Naive B cell (primary cell): Measurements from ENCODE around the gene ATP6V1G2. TPM values are rescaled to one million over a fixed set of nuclear protein-coding genes. Genes with fewer than 3 reads are reported as not detected.
"Not testable (repeated sequence)": the region's sequence is repeated elsewhere in the genome, so short reads cannot be mapped to it uniquely, and the experiment has no call there.

Source experiments
- ATAC-seq, 2 donors: fragments of 150-1000 bp; cut with Tn5 transposase; 2 replicates each; pipeline ENCODE4 v1.10.0; 2021; ENCODE audit warnings: low read depth in 2 of 2, mild to moderate bottlenecking in 2 of 2, moderate library complexity in 2 of 2
- DNase-seq: peaks from one replicate; pipeline ENCODE4 v3.0.0; 2022
- H3K27ac Mint-ChIP-seq, 6 donors: one replicate each; pipeline ENCODE4 v1.8.0; 2020 to 2022; ENCODE audit warnings: mild to moderate bottlenecking in 6 of 6, mixed read lengths in 6 of 6, moderate library complexity in 5 of 6, inconsistent platforms in 2 of 6
- H3K27me3 Mint-ChIP-seq, 3 donors: one replicate each; pipeline ENCODE4 v1.8.0; 2021 to 2022; ENCODE audit warnings: mixed read lengths in 3 of 3, mild to moderate bottlenecking in 1 of 3
- H3K36me3 Mint-ChIP-seq, 2 donors: one replicate each; pipeline ENCODE4 v1.8.0; 2020 to 2022; ENCODE audit warnings: mixed read lengths in 2 of 2, inconsistent platforms in 1 of 2, mild to moderate bottlenecking in 1 of 2
- H3K4me1 Mint-ChIP-seq, 3 donors: one replicate each; pipeline ENCODE4 v1.8.0; 2020 to 2022; ENCODE audit warnings: mixed read lengths in 3 of 3, inconsistent platforms in 1 of 3, mild to moderate bottlenecking in 1 of 3, moderate library complexity in 1 of 3
- H3K4me3 Mint-ChIP-seq, 8 donors: one replicate each; pipeline ENCODE4 v1.8.0; 2020 to 2022; ENCODE audit warnings: mild to moderate bottlenecking in 8 of 8, mixed read lengths in 8 of 8, moderate library complexity in 8 of 8, inconsistent platforms in 2 of 8
- H3K9me3 Mint-ChIP-seq, 7 donors: one replicate each; pipeline ENCODE4 v1.8.0; 2020 to 2022; ENCODE audit warnings: mixed read lengths in 7 of 7, mild to moderate bottlenecking in 5 of 7, inconsistent platforms in 2 of 7, moderate library complexity in 1 of 7
- polyA plus RNA-seq, 6 donors: library from polyadenylated mRNA; unstranded; fragments of 300-500 nt; fragmentation: Illumina TruSeq; gene quantifications; one replicate each; pipeline ENCODE4 v1.2.3, GENCODE V29; 2021; ENCODE audit warnings: low read depth in 6 of 6

Gene ATP6V1G2
- polyA plus RNA-seq, 6 donors from 2014 or later = 0.67 to 0.69 TPM; not detected in 4

DNA sequence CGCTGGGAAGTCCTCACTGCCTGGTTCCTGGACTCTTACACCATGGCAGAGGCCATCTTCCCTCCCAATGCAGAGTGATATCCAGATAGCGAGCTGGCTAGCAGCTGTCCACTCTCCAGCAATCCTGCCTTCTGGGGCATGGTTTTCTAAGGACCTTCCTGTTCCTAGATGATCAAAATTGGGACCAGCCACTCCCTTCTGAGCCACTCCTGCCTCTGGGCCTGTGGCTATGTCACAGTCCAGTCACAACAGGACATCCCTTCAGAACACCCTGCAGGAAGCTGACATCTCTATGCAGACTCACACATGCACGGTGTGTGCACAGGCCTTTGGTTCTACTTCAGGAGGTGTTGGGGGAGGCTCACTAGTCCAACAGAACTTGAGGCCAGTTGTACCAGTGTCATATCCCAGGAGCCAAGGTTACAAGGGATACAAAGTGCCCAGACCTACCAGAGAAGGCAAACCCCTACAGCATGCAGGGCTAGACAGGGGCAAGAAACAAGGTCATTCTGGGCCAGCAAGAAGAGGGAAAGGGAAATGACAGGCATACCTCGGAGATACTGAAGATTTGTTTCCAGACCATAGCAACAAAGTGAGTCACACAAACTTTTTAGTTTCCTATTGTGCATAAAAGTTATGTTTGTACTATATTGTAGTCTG is 20.3 kb downstream of the ATP6V1G2 start:
- no peak for ATAC-seq
- Mint-ChIP-seq H3K4me3 (peak overlapping the region in 1 of 8 donors; percentile 57), H3K27ac (peak overlapping the region in 2 of 6 donors; percentile 27 to 83), H3K27me3 (no peaks in the 10 kb centered on the region), H3K36me3 (peaks cover 6 to 11% of the 10 kb centered on the region in 2 donors), H3K9me3 (no peaks in the 10 kb centered on the region), H3K4me1 (peaks cover 0 to 7% (median 5%) of the 10 kb centered on the region in 3 donors)
- DNase-seq = no peak

DNA sequence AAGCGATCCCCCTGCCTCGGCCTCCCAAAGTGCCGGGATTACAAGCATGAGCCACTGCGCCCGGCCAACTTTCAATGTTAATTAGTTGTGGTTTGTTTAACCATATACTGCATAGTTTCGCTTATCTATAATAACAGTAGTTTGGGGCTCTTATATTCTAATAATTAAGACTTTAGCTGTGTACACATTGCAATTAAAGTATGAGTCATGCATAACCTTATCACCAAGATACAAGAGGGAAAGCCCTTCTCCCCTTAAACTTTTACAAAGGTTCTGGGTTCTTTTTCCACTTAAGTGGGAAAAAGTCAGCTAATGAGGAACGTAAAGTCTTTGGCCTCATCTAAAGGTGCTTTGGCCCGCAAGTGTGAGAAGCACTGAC is 20.9 kb downstream of the ATP6V1G2 start:
- DNase-seq = no peak
- ATAC-seq = no peak
- Mint-ChIP-seq H3K4me1 (peaks cover 0 to 5% (median 1%) of the 10 kb centered on the region in 3 donors), H3K9me3 (no peaks in the 10 kb centered on the region), H3K27me3 (no peaks in the 10 kb centered on the region), H3K27ac (peak overlapping the region in 1 of 6 donors; percentile 27), H3K4me3 (no peak overlapping the region), H3K36me3 (peaks cover 4 to 6% of the 10 kb centered on the region in 2 donors)

DNA sequence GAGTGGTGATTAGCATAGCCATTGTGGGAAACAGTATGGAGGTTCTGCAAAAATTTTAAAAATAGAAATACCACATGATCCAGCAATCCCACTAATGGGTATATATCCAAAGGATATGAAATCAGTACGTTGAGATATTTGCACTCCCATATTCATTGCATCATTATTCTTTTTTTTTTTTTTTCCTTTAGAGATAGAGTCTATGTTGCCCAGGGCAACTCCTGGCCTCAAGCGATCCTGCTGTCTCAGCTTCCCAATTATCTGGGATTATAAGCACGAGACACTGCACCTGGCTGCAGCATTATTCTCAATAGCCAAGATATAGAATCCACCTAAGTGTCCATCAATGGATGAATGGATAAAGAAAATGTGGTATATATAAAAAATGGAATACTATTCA is 24.6 kb downstream of the ATP6V1G2 start:
- DNase-seq = no peak
- H3K27ac Mint-ChIP-seq = no peak overlapping the region
- H3K4me1 Mint-ChIP-seq = no peaks in the 10 kb centered on the region
- no peak overlapping the region for H3K4me3 Mint-ChIP-seq
- H3K27me3 Mint-ChIP-seq = no peaks in the 10 kb centered on the region
- no peak for ATAC-seq
- H3K36me3 Mint-ChIP-seq = no peaks in the 10 kb centered on the region
- no peaks in the 10 kb centered on the region for H3K9me3 Mint-ChIP-seq

DNA sequence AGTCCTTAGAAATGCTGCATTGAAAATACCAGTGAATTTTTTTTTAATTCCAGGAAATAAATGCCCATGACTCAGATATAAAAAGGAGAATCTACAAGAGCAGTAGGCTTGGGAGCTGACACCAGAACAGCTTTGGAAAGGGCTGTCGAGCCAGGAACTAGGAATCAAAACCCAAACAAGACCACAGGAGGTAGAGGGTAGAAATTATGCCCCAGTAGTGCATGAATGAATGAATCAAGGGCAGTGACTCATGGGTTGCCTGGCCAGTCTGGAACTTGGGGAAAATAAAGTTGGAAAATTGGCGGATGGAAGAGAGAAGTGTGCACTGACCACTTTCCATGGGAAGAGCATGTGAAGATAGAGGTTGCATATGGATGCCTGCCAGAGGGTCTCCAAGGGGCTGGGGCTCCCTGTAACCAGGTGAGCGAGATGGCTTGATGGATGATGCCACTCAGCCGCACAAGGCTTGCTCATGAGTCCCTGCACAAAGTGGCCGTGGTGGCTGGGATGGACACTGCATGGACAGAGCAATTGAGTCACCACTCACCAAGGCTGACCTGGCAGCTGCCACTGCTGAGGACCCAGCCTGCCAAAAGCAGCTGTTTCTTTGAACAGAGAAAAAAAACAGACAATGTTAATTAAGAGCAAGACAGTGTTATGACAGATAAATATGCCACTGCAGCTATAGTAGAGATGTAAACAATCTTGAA is 32.8 kb downstream of the ATP6V1G2 start:
- no peaks in the 10 kb centered on the region for H3K9me3 Mint-ChIP-seq
- ATAC-seq (no peak), DNase-seq (no peak)
- H3K27ac Mint-ChIP-seq = peak overlapping the region in 1 of 6 donors; percentile 89
- H3K27me3 Mint-ChIP-seq = peaks cover 0 to 8% (median 5%) of the 10 kb centered on the region in 3 donors
- H3K4me3 Mint-ChIP-seq = no peak overlapping the region
- H3K4me1 Mint-ChIP-seq = peaks cover 0 to 9% (median 0%) of the 10 kb centered on the region in 3 donors
- peaks cover 0 to 8% of the 10 kb centered on the region in 2 donors for H3K36me3 Mint-ChIP-seq

DNA sequence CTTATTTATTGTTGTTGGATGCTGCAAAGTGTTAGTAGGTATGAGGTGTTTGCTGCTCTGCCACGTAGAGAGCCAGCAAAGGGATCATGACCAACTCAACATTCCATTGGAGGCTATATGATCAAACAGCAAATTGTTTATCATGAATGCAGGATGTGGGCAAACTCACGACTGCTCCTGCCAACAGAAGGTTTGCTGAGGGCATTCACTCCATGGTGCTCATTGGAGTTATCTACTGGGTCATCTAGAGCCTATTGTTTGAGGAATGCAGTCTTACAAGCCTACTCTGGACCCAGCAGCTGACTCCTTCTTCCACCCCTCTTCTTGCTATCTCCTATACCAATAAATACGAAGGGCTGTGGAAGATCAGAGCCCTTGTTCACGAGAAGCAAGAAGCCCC is 36.4 kb downstream of the ATP6V1G2 start:
- Mint-ChIP-seq H3K27me3 (no peaks in the 10 kb centered on the region), H3K4me3 (no peak overlapping the region), H3K4me1 (peaks cover 4 to 8% (median 7%) of the 10 kb centered on the region in 3 donors), H3K36me3 (peaks cover 0 to 8% of the 10 kb centered on the region in 2 donors), H3K9me3 (no peaks in the 10 kb centered on the region), H3K27ac (no peak overlapping the region)
- ATAC-seq (no peak), DNase-seq (no peak)

DNA sequence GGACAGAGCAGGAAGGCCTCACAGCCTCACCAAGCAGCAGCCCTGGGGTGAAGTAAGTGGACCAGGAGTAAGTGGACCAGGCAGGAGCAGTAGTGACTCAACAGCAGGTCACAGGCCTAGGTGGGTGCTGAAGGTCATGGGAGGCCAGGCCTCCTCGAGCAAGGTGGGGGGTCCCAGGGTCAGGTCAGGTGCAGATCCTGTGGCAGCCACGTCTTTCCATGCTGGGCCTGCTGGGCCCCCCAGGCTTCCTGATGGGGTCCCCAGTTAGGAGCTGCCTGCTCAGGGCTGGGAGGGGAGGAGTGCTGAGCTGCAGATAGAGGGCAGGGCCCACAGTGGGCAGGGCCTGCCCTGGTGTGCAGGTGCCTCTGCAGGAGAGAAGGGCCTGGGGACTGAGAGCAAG is 37.4 kb downstream of the ATP6V1G2 start:
- not testable (repeated sequence) for DNase-seq, H3K9me3 Mint-ChIP-seq, ATAC-seq, H3K4me3 Mint-ChIP-seq, H3K36me3 Mint-ChIP-seq, H3K27me3 Mint-ChIP-seq
- Mint-ChIP-seq H3K4me1 (peaks cover 9 to 11% (median 11%) of the 10 kb centered on the region in 3 donors), H3K27ac (peak overlapping the region in 2 of 6 donors; percentile 23 to 69)

DNA sequence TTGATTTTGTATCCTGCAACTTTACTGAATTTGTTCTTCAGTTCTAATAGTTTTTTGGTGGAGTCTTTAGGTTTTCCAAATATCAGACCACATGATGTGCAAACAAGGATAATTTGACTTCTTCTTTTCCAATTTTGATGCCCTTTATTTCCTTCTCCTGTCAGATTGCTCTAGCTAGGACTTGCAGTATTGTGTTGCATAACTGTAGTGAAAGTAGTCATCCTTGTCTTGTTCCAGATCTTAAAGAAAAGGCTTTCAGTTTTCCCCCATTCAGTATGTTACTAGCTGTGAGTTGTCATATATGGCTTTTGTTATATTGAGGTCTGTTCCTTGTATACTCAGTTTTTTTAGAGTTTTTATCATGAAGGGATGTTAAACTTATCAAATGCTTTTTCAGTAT is 43.8 kb downstream of the ATP6V1G2 start:
- no peaks in the 10 kb centered on the region for H3K36me3 Mint-ChIP-seq
- H3K4me1 Mint-ChIP-seq = peaks cover 49 to 73% (median 66%) of the 10 kb centered on the region in 3 donors
- peak overlapping the region in 1 of 6 donors; percentile 30 for H3K27ac Mint-ChIP-seq
- H3K4me3 Mint-ChIP-seq = peak overlapping the region in 1 of 8 donors; percentile 18
- no peaks in the 10 kb centered on the region for H3K27me3 Mint-ChIP-seq
- DNase-seq (no peak), ATAC-seq (no peak)
- H3K9me3 Mint-ChIP-seq = no peaks in the 10 kb centered on the region

DNA sequence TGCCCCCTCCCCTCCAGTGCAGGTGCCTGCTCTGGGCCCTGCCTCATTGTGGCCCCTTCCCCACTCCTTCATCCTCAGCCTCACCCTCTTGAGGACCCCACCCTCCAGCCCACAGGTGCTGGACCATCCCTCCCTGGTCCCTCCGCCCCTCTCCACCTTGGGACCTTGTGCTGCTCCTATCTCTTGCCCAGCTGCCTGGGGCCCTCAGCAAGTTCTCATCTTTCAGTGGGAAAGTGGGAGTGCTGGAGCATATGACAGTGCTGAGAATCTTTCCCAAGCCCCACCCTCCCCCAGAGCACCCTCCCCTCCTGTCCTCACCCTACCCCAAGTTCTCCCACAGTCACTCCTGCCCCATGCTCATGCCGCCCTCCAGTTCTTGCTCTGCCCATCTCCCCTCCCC is 46.8 kb downstream of the ATP6V1G2 start:
- ATAC-seq, DNase-seq, H3K27me3 Mint-ChIP-seq, H3K9me3 Mint-ChIP-seq, H3K36me3 Mint-ChIP-seq: not testable (repeated sequence)
- Mint-ChIP-seq H3K27ac (peak overlapping the region in 1 of 6 donors; percentile 34), H3K4me3 (peak overlapping the region in 6 of 8 donors; percentile 25 to 97 (median 69)), H3K4me1 (peaks cover 63 to 86% (median 81%) of the 10 kb centered on the region in 3 donors)

DNA sequence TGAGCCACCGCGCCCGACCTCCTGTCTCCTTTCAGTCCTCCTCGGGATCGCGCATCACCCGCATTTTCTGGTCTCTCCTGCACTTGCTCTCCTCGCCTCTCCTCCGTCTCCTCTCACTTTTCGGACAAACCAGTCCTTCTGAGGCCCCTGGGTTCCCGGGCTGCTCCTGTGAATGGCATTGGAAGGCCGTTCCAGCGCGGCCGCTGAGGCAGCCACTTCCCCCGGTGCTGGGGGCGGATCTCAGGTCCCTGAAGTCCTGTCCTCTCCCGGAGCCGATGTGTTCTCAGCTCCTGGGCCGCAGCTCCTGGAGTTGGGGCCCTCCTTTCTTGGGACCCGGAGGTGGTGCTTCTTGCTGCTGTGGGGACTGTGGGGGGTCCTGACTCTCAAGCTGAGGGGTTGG is 47.7 kb downstream of the ATP6V1G2 start:
- DNase-seq (no peak), ATAC-seq (no peak)
- peak overlapping the region in 5 of 6 donors; percentile 16 to 97 (median 39) for H3K27ac Mint-ChIP-seq
- no peaks in the 10 kb centered on the region for H3K9me3 Mint-ChIP-seq
- no peaks in the 10 kb centered on the region for H3K27me3 Mint-ChIP-seq
- peak overlapping the region; percentile 88 to 99 (median 94) for H3K4me3 Mint-ChIP-seq
- H3K4me1 Mint-ChIP-seq = peaks cover 65 to 88% (median 80%) of the 10 kb centered on the region in 3 donors
- no peaks in the 10 kb centered on the region for H3K36me3 Mint-ChIP-seq

DNA sequence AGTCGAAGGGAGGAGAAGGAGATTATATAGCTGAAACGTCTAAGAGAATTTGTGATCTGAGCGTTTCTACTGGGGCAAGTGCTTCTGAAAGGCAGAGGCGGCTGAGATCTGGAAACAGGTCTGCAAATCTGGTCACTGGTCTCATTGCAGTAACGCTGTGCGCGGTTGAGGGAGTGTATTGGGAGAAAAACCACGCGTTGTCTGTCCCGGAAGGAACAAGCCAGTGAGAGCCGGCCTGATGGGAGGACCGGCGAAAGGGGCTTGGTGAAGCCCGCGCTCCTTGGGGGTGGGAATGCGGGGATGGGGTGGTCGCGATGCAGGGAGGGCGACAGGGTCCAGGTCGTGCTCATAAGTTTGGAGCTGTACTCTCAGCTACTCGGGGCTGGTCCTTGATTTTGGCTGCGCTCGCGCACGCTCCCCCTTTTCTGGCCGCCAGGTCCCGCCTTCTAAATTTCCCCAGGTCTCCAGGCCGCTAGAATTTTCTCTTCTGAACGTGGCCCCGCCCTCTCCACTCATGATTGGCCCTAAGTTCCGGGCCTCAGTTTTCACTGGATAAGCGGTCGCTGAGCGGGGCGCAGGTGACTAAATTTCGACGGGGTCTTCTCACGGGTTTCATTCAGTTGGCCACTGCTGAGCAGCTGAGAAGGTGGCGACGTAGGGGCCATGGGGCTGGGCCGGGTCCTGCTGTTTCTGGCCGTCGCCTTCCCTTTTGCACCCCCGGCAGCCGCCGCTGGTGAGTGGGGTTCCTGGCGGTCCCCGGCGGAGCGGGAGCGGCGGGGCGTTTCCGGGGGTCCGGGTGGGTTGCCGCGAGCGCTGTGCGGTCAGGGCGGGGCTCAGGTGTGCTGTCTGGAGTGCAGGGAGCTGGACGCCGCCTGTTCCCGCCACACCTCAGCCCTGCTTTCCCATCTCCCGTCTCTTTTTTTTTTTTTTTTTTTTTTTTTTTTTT is 48.6 kb downstream of the ATP6V1G2 start, which contains the start of gene MICB:
Gene MICB (plus strand): TSS at position 615 of the 946 bp plus-strand sequence. CDS start 49 bp downstream, at position 664.
- Mint-ChIP-seq H3K27me3 (no peaks in the 10 kb centered on the region), H3K27ac (peak within 1 kb of the TSS; percentile 51 to 98 (median 81)), H3K36me3 (no peaks in the 10 kb centered on the region), H3K4me3 (peak within 1 kb of the TSS; percentile 88 to 99 (median 94)), H3K9me3 (no peaks in the 10 kb centered on the region), H3K4me1 (peaks cover 68 to 82% (median 80%) of the 10 kb centered on the region in 3 donors)
- peak; percentile 66 to 69 for ATAC-seq
- DNase-seq = peak; percentile 82

DNA sequence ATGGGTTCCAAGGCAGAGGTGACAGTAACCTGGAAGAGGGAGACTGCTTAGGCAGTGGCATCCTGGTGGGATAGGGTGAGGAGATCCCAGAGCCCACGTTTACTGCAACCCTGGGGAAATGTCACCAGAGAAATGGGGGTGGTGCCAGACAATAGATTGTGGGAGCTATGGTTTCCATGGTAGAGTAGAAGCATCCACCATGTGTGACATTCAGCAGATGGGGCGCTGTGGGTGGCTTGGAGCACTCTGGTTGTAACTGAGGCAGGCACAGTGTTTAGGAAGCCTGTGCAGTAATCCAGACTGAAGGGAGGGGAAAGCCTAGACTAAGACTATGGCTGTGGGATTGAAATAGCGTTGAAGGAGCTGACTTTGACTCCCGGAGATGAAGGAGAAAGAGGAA is 49.6 kb downstream of the ATP6V1G2 start:
- ATAC-seq, H3K36me3 Mint-ChIP-seq, H3K27me3 Mint-ChIP-seq, H3K9me3 Mint-ChIP-seq, DNase-seq: not testable (repeated sequence)
- peak overlapping the region; percentile 88 to 99 (median 94) for H3K4me3 Mint-ChIP-seq
- H3K4me1 Mint-ChIP-seq = peaks cover 65 to 76% (median 76%) of the 10 kb centered on the region in 3 donors
- peak overlapping the region; percentile 36 to 98 (median 81) for H3K27ac Mint-ChIP-seq

DNA sequence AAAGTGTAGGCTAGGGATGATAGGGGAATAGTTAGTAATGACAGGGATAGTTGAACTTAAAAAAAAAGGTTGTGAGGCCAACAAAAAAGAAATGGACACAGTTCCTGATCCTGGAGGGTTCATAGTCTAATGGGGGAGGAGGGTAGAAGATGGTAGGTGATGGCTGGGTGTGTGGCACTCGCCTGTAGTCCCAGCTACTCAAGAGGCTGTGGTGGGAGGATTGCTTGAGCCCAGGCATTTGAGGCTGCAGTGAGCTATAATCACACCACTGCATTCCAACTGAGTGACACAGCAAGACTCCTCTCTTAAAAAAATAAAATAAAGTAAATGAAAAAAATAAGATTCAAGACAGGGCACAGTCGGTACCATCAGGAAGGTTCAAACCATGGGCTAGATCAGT is 50.8 kb downstream of the ATP6V1G2 start:
- H3K27ac Mint-ChIP-seq = peak overlapping the region in 5 of 6 donors; percentile 78 to 97 (median 84)
- ATAC-seq (no peak), DNase-seq (no peak)
- H3K27me3 Mint-ChIP-seq = no peaks in the 10 kb centered on the region
- no peaks in the 10 kb centered on the region for H3K36me3 Mint-ChIP-seq
- peaks cover 54 to 68% (median 66%) of the 10 kb centered on the region in 3 donors for H3K4me1 Mint-ChIP-seq
- H3K4me3 Mint-ChIP-seq = peak overlapping the region; percentile 82 to 99 (median 95)
- no peaks in the 10 kb centered on the region for H3K9me3 Mint-ChIP-seq
